Stimulated activated CD4-positive, alpha-beta T cell treated with anti-CD3 and anti-CD28 coated beads, Interleukin-1b, Interleukin-23, amount 100 ng/mL, for 48 hours (primary cell): ENCODE data around the gene EMILIN1.
A peak's percentile ranks its signal among the peaks of the same experiment; 100 is the strongest.
"Not testable (repeated sequence)": the region's sequence is repeated elsewhere in the genome, so short reads cannot be mapped to it uniquely, and the experiment has no call there.

ENCODE experiments used
- DNase-seq: peaks from one replicate; pipeline ENCODE4 v3.0.0-alpha.2; 2020

The EMILIN1 gene

DNA sequence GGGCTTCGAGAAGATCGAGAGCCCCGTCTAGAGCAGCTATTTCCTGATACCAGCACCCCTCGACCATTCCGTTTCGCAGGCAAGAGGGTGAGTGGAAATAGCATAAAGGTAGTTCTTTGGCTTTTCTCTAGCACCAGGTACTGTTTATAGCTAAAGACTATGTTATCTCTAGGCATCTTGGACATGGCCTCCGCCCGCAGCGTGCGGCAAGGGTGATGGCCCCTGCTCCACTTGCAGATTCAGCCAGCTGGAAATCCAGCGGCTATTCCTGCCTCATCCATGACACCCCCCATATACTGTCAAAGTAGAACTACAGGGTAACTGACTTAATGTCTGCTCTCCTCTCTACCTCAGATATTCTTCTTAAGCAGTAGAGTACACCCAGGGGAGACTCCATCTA, 23.7 kb upstream of the EMILIN1 start:
- DNase-seq: no peak

DNA sequence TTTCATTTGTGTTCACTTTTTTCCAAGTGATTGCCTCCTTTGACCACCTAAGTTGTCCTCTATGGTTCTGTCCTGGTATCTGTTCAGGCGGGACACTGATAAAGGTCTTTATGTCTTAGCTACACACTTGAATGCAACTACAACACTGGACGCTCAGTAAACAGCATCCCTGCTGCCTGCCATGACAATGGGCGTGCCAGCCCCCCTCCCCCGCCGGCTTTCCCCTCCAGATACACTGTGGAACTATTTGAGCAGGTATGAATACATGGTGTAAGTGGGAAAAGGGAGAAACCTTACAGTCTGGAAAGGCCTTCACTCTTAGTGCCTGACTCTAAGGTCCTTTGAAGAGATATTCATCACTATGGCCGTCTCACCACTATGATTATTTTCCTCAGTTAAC, 21.2 kb upstream of the EMILIN1 start:
- DNase-seq: no peak

DNA sequence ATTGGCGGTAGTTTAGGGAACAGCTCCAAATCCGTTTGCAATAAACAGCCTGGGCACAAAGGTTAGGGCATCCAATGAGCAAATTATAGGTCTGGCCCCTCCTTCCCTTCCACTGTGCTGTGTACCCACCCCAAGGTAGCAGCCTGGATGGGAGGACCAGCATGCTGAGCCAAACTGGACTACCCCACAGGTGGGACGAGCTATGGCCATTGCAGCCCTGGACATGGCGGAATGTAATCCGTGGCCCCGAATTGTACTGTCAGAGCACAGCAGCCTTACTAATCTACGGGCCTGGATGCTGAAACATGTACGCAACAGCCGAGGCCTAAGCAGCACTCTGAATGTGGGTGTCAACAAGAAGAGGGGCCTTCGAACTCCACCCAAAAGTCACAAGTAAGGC, 20.2 kb upstream of the EMILIN1 start:
- no peak for DNase-seq

DNA sequence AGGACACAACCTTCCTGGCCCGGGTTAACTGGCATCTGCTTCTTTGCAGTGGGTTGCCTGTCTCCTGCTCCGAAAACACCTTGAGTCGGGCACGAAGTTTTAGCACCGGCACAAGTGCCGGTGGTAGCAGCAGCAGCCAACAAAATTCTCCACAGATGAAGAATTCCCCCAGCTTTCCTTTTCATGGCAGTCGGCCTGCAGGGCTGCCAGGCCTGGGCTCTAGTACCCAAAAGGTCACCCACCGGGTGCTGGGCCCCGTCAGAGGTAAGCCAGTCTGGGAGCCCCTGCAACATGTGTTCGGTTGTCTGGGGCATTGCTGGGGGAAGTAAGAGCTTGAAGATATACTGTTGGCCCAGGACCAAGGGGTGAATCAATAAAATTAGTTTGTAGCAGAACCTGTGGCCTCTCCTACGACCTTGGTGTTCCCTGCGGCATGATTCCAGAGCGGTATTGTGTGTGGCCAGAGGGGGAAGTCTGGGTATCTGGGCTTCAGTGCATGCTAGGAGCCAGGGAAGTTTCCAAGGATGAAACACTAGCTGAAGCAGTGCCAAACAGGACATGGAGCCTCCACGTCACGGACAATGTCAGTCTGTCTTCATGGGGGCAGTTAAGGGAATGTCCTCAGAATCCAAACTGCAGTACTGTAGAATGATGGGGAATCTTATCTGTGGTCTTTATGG, 19.1 kb upstream of the EMILIN1 start:
- DNase-seq: no peak

DNA sequence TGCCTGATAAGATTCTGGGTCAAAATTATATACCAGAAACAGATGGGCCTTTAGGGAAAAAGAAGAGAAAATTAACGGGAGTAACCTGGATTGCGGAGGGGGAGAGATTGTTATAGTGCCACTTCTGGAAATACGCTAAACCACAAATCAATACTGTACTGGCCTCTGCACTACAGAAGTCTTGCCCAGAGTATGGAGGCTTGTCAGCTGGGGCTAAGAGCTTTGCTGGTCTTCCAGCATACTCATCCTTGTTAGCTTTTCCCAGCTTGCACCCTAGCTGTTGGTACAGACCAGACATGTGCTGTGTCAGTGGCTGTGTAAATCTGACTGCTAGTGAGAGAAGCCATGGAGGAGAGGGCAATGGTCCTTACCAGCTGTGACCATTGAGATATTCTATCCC, 18.1 kb upstream of the EMILIN1 start:
- no peak for DNase-seq

DNA sequence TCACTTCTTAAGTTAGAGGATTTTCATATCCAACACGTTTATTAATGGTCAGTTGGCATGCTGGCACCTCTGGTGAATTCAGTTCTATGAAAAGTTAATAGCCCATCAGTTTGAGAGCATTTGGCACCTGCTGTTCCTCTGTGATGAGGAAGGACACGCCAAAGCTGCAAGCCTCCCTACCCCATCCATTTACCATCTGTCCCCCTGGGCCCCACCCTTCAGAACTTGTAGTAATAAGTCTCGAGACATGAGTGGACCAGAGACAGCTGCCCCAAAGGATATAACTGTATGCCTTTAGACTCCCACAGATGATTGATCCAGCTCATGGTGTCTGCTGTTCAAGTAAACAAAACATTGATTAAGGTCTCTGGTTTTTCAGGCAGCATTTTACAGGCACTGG, 13.3 kb upstream of the EMILIN1 start:
- DNase-seq: no peak

DNA sequence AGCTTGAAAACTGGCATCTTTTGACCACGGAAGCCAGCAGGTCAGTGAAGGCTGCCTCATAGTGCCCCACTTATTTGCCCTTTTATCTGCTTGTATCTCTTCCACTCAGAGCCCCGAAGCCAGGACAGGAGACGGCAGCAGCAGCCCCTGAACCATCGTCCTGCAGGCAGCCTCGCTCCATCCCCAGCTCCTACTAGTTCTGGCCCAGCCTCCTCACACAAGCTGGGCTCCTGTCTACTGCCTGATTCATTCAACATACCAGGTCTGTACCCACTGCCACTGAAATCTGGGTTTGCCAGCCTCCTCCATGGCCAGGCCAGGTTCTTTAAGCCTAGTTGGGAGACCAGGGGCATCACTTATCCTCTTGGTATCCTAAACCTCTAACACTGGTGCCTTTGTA, 11.0 kb upstream of the EMILIN1 start:
- DNase-seq: no peak

DNA sequence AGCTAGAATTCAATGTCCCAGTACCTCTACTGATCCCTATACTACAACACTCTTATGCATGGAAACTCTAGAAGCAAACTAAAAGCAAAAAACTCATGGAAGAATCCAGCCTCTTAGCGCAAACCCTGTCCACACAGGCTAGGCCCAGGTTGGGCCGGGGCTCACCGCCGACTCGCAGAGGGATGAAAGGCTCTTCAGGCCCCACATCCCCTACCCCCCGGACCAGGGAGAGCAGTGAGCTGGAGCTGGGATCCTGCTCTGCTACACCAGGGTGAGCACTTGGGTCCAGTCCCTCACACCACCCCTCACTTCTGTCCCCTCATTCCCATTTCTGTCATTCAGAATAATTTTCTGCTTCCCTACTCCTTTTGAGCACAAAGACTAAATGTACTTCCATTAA, 9.0 kb upstream of the EMILIN1 start:
- no peak for DNase-seq

DNA sequence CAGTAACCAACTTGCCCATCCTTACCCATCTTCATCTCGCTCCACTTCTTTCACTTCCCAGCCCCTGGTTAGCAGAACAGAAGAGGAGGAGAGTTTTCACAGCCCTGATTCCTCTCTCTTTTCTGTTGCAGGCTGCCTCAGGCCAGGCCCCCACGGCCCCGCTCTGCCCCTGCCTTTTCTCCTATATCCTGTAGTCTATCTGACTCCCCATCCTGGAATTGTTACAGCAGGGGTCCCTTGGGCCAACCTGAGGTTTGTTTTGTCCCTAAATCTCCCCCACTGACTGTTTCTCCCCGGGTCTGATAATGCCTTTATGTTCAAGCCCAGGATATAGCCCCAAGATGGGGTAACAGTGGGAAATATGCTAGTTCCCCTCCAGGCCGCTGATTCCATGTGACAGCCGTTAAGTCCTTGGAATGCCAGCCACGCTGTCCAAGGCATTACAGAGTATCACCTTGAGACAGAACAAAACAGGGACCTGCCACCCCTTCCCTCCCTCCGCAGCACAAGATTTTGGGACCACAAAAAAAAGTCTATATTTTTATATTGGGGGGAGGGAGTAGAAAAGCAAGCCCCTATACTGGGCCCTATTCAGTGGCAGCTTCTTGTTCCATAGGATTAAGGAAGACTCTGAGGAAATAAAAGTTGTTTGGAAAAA, 8.3 kb upstream of the EMILIN1 start:
- DNase-seq: no peak

DNA sequence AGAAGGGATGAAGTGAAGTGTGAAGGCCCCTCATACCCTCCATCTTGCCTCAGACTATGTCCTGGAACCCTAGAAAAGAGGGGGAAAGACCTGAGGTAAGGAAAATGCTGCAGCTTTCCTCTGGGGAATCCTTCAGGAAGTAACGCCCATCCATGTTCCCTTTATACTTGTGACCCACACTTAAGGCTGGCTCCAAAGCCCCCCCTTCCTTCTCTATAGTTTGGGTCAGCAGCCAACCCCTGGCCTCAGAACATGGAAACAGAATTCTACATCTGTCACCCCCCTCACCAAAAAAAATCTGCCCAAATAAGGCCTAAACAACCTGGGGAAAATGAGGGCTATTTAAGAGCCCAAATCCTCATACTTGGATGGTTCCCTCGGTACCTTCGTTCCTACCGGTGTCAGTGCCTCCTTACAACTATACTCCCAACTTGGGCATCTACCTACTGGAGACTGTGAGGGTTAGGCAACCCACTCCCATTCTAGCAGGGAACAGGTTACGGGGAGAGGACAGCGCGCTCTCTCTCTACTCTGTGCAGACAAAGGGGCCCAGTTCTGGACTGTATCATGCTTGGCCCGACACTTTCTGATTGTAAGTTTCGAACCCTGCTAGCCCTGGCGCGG, 7.7 kb upstream of the EMILIN1 start:
- DNase-seq: no peak

DNA sequence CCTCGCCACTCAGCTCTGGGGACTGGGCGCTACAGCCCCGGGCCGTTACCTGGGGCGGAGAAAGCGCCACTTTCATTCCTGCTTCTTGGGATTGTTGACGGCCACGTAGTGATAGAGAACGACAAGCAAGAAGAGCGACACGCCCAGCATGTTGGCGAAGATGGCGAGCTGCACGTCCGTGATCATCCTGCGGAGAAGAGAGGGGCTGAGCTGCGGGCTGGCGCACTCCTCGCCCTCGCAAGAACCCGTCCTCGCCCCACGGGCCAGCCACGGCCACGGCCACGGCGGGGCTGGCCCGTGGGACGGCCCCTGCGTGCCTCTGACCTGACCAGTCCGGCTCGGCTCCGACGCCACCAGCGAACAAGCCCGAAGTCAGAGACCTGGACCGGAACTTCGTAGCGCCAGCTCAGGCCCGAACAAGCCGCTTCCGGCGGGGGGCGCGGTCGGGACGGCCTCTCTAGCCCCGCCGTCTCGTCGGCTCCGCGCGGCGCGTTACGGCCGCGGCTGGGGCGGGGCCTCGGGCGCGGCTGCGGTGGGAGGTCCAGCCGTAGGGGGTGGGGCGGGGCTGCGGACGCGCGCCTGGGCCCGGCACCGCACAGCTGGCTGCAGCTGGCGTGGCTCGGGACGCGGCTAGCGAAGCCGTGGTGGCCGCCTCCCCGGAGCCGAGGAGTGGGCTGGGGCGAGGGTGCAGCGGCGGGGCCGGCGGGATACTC, 7.0 kb upstream of the EMILIN1 start, which contains the start of gene OST4:
OST4 (minus strand) TSS at position 378 of the 713 bp plus-strand sequence.
- peak; percentile 90 for DNase-seq

DNA sequence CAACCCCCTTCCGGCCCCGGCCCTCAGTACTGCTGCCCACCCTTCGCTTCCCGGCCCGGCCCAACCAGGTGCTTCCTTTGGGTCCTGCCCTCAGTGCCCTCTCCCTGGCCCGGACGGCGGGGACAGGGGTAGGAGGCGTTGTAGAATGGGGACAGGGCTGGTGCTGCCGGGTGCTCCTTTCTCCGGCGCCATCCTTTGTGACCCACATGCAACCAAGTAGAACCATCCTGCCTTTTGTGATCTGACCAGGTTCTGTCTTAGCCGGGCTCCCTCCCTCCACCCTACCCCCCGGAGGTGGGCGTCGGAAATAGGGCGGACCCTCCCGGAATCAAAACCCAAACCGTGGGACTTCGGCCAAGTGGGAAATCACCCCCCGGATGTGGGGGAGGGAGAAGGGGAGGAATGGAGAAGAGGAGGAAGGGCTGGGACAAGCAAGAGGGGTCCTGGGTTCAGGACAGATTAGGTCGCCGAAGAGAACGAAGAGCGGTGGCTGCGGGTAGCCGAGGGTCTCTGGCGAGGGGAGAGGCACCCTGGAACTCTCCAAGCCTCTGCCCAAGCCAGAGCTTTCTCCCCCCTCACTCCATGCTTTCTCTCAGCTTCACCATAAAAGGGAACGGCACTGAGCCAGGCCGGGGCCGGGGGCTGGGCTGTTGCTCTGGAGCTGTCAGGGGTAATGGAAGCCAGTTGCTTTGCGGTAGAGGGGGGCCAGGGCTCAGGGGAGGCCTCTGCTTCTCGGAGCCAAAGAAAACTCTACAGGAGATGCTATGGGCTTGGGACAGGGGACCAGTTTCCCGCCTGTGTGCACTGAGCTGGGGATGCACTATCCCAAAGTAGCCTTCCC, 6.2 kb upstream of the EMILIN1 start:
- DNase-seq: no peak

DNA sequence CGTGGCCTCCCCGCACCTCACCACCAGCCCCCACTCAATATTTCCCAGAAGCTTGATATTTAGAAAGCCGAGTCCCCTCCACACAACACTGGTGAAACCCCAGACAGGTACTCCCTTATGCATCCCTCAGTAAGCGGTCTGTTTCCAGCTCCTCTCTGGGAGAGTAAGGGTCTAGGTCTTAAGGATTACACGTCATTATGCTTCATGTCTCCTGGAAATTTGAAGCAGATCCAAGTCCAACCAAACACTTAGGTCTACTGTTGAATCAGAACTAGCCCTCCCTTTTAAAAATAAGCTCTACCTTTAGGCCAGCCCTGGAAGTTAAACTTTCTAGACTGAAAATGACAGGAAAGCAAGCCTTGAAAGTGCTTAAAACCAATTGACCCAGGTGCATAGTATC, 5.5 kb upstream of the EMILIN1 start:
- no peak for DNase-seq

DNA sequence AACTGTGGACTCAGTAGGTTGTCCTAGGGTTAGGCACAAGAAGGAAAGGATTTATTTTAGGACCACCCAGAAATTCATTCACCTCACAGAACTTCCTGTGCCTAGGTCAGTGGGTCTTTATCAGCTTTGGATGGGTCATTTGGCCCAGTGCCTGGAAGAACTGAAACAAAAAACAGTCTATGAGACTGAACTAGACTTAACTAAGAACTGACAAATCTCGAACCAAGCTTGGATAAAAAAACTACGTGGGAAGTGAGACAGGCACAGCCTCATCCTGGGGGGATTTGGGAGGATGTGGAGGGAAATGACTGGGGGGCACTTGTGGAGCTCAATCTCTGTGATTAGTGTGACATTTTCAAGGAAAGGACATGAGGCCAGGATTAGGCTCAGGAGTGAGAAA, 4.6 kb upstream of the EMILIN1 start:
- no peak for DNase-seq

DNA sequence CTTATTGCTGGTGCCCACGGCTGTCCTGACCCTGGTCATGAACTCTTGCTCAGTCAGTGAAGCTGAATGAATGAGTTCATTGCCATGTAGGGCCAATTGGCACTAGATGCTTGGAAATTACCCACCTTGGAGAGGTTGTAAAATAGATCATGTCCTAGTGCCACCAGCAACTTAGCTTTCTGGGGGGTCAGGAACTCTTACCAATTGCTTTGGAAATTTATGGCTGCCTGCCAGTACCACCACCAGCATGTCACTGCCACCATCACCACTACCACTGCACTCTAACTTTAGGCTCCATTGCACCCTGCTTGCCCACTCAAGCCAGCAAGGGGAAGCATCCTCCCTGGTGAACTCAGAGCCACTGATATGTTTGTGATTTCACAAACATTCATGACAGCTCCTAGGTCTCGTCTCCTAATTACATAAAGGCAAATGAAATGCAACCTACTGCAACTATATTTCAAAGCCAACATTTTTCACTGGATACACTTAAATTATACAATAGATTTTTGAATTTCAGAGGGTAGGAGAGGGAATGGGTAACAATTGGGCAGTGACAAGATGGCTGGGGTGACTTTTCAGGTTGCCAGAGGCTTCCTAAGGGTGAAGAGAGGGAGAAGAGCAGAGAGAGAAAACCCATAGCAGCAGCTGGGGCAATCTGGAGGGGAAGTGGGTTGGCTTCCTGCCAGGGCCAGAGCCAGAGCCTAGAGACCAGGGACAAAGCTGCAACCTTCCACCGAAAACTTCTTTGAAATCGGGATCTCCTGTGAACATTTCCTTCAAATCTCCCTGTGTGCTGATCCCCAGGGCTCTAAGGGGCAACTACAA, 3.5 kb upstream of the EMILIN1 start:
- DNase-seq: no peak

DNA sequence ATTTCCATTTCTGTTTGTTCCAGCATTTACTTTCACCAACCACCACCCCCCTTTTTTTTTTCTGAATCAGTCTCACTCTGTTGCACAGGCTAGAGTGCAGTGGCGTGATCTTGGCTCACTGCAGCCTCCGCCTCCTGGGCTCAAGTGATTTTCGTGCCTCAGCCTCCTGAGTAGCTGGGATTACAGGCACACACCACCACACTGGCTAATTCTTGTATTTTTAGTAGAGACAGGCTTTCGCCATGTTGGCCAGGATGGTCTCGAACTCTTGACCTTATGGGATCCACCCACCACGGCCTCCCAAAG, 2.9 kb upstream of the EMILIN1 start:
- DNase-seq: not testable (repeated sequence)

DNA sequence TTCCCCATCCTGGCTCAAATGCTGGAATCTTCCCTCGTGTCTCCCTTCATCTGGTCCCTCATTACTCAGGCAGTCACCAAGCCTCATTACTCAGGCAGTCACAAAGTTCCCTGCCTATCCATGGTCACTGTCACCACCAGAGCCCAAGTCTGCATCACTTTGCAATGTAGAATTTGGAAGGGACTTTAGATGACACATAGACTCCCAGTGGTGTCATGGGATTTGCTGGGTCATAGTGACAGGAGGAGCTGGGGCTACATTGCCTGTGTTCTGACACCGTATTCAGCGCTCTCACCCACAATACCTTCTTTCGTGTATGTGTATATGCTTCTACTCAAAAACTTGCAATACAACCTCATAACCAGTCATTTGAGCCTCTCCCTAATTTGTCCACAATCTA, 2.1 kb upstream of the EMILIN1 start:
- no peak for DNase-seq

DNA sequence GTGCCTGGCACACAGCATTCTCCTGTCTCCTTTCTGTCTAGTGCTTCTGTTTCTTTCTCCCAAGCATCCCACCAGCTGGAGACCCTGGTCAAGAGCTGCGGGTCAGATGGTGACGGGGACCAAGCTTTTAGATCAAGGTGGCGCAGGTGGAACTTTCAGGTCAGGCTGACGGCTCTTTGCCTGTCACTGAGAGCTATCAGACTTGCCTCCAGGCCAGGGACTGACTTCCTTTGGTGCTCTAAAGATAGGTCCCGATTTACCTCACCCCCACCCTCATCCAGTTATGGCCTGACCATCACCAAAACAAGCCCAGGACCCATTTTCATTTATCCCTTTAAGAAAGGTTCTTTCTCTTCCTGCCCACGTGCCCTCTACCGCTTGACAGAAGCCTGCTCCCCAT, 1.2 kb upstream of the EMILIN1 start:
- no peak for DNase-seq

DNA sequence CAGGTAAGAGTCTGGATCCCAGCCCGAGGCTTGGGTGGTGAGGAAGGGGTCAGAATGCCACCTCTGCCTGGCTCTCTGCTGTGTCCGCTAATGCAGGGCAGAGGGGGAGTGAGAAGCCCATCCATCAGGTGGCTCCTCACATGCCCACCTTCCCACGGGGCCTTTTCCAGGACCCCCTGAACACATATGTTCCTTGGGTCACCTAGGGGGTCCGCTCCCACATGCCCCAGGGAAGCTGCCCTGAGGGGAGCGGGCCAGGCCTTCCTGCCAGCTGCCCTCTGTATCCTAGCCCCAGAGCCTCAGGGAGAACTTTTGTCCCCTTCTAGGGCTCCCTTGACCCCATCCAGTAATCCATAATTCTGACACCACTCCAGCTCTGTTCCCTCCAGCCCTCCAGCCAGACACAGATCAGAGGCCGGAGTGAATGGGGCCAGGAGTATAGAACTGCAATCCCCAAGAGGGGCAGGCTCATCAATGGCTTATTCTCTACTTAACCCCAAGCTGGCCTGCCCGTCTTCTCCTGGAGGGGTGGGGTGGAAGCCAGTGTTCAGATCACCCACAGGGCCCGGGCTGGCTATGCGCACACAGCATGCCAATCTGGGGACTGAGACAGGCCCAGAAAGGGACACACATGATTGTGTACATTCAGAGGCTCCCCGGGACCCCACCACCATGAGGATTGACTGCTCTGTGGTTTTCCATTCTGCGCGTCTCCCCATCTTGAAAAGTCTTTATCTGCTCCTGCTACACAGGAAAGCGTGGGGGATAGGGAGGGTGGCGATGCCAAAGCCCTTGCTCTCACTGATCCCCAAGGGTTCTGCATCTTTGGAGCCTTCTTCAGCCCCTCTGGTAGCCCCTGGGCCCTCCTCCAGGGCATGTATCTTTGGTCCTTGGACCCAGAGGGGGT, 1.1 kb downstream of the EMILIN1 start:
- DNase-seq: no peak

DNA sequence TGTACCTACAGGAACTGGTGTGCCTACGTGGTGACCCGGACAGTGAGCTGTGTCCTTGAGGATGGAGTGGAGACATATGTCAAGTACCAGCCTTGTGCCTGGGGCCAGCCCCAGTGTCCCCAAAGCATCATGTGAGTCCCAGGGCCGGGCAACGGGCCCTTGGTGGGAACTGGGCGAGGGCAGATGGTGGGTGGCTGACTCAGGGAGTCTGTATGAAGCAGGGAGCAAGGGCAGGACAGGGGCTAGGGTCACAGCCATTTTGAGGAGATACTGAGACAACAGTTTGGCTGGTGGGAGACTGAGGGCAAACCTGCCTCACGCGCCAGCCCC, 1.7 kb downstream of the EMILIN1 start:
- no peak for DNase-seq

DNA sequence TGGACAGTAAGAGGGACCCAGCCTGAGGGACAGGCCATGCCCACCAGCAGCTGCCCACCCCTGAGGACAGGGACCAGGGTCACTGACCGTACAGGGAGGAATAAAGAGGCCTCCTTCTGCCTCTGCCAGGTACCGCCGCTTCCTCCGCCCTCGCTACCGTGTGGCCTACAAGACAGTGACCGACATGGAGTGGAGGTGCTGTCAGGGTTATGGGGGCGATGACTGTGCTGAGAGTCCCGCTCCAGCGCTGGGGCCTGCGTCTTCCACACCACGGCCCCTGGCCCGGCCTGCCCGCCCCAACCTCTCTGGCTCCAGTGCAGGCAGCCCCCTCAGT, 2.2 kb downstream of the EMILIN1 start:
- DNase-seq: no peak
